GM21529 (cell line): ENCODE results near the gene EEF1E1.

Experiments used
- ATAC-seq: cut with Tn5 transposase; IDR thresholded peaks from one replicate; pipeline ENCODE4 v1.9.1; 2021; ENCODE audit not compliant: unreplicated experiment

The EEF1E1 gene

GRCh38 chr6:8102122-8102958, at the start of gene EEF1E1:
Gene EEF1E1 (minus strand): TSS chr6:8102548. CDS start chr6:8102521, 27 bp downstream.
- ATAC-seq, result peak; percentile 99

- ATAC-seq, result no peak
Measured at GRCh38 chr6:8149350-8149749, 47.0 kb upstream of the EEF1E1 start.

GRCh38 chr6:8143945-8144344, 41.6 kb upstream of the EEF1E1 start:
- ATAC-seq, result no peak

GRCh38 chr6:8139451-8139850, 37.1 kb upstream of the EEF1E1 start:
- ATAC-seq, result no peak

- ATAC-seq, result no peak
Measured at GRCh38 chr6:8137529-8137939, 35.2 kb upstream of the EEF1E1 start.

- no peak for ATAC-seq
Measured at GRCh38 chr6:8135276-8135675, 32.9 kb upstream of the EEF1E1 start.

GRCh38 chr6:8132130-8132529, 29.8 kb upstream of the EEF1E1 start:
- ATAC-seq, result no peak

GRCh38 chr6:8131265-8131897, 29.0 kb upstream of the EEF1E1 start:
- ATAC-seq, result peak; percentile 87

GRCh38 chr6:8130399-8130798, 28.1 kb upstream of the EEF1E1 start:
- ATAC-seq, result no peak

- ATAC-seq, result no peak
Measured at GRCh38 chr6:8123236-8123635, 20.9 kb upstream of the EEF1E1 start.

- no peak for ATAC-seq
Measured at GRCh38 chr6:8114956-8115355, 12.6 kb upstream of the EEF1E1 start.

- ATAC-seq, result no peak
Measured at GRCh38 chr6:8113131-8113654, 10.8 kb upstream of the EEF1E1 start.

- no peak for ATAC-seq
Measured at GRCh38 chr6:8110725-8111124, 8.4 kb upstream of the EEF1E1 start.

GRCh38 chr6:8110117-8110721, 7.9 kb upstream of the EEF1E1 start:
- peak; percentile 94 for ATAC-seq

GRCh38 chr6:8108759-8109539, 6.6 kb upstream of the EEF1E1 start:
- no peak for ATAC-seq

- no peak for ATAC-seq
Measured at GRCh38 chr6:8108031-8108660, 5.8 kb upstream of the EEF1E1 start.

GRCh38 chr6:8105791-8106190, 3.4 kb upstream of the EEF1E1 start:
- ATAC-seq, result no peak

GRCh38 chr6:8103726-8104125, 1.4 kb upstream of the EEF1E1 start:
- no peak for ATAC-seq

GRCh38 chr6:8100159-8100854, 2.0 kb downstream of the EEF1E1 start:
- ATAC-seq, result no peak

- ATAC-seq, result no peak
Measured at GRCh38 chr6:8090650-8091049, 11.7 kb downstream of the EEF1E1 start.
